GM19455 (cell line): ENCODE measurements around the gene BPIFB6.
"Not testable (repeated sequence)": the region's sequence is repeated elsewhere in the genome, so short reads cannot be mapped to it uniquely, and the experiment has no call there.

Source experiments
- ATAC-seq: cut with Tn5 transposase; IDR thresholded peaks from one replicate; pipeline ENCODE4 v1.9.1; 2021; ENCODE audit not compliant: unreplicated experiment

The BPIFB6 gene

DNA sequence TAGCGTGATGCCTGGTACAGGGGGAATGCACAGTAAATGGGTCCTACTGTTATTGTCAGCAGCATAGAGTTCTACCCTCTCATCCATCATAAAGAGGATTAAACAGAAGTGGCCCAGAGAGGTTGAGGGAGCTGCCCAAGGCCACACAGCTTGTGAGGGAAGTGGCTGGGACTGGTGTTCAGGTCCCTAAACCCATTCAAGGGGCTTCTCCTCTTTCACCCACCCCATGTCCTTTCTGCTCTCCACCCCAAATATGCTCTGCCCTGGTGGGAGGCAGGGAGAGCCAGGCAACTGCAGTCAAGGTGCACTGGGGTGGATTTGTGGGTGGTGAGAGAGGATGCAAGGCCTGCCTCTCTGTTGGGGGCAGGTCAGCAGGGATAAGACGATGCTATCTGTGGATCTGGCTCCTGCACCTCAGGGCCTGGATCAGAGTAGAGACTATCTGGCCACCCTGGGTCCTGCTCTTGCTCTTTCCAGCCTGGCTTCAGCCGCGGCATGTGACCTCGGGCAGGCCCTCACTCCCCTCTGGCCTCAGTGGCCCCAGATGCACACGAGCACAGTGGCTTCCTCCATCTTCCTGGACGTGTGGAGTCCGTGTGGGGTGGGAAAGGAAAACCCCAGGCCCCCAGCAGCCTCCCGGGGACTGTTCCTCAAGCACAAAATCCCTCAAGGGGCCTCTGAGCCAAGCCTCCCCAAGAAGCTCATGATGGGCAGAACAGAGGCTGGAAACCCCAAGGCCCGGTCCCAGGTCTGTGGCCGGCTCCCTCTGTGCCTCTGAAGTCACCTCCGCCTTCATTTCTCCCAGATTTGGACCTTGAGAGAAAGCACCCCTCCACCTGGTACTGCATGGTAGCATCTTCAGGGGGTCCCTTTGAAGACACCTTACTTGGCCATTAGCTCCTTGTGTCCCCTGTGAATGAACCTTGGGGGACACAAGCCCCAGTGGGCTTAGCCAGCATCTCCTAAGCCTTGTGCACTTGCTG is 3.4 kb upstream of the BPIFB6 start:
- ATAC-seq, result no peak

DNA sequence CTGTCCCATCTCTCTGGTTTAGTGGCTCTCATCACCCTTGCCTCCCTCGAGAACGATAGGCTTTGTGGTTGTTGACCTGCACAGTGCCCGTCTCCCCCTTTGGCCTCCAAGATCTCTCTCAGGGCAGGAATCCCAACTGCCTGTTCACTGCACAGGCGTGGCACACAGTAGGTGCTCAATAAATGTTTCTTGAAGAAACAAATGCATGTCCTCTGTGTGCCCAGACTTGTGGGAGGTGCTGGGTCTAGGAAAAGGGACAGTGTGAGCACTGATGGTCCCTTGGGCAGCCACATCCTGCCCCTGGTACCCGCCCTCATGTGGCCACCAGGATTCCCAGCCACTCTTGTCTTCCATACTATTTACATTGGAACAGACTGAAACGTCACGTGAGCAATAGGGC is 2.6 kb upstream of the BPIFB6 start:
- no peak for ATAC-seq

DNA sequence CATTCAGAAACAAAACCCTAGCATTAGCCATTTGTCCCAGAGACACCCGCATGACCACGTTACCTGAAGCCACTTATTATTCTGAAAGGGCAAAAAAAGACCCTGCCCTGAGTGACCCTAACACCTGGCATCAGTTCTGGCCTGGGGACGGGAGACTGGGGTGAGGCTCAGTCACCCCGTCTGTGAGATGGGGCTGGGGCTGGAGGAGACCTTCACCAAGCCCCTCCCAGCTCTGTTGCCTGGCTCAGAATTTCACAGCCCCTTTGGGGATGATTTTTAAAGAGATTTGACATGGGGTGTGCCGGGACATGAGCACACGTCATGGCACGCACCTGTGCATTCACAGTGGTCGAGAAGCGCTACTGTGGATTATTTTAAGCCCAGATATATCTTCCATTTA is 1.4 kb upstream of the BPIFB6 start:
- ATAC-seq, result no peak

DNA sequence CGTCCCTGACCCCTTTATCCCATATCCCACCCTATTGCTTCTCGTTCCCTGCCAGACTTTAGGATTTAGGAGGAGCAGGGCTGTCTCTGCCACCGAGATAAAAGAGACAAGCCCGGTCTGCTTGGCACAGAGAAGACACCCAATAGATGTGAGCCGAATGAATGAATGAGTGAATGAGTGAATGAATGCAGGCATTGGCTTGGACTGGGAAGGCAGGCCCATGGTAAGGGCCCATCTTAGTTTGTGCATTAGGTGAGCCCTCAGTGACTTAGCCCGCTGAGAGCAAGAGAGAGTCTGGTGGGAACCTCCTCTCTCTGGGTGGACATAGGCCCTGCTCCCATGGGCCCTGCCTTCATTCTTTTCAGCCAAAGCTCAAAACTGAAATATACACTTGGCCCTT is 879 bp upstream of the BPIFB6 start:
- no peak for ATAC-seq

DNA sequence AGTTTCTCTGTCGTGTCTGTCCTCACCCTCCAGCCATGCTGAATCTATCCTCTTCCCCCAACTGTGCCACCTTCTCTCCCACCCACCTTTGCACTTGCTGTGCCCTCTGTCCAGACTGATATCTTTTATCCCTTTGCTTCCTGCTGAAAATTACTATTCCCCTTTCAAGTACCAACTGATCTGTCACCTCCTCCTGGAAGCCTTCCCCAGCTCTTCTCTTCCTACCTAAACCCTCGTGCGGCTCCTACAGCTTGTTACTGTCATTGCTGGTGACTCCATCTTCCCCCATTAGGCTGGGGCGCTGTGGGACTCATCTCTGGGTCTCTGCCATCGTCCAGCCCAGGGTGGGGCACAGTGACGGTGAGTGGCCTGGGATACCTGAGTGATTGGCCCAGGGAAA is 1.1 kb downstream of the BPIFB6 start:
- no peak for ATAC-seq

DNA sequence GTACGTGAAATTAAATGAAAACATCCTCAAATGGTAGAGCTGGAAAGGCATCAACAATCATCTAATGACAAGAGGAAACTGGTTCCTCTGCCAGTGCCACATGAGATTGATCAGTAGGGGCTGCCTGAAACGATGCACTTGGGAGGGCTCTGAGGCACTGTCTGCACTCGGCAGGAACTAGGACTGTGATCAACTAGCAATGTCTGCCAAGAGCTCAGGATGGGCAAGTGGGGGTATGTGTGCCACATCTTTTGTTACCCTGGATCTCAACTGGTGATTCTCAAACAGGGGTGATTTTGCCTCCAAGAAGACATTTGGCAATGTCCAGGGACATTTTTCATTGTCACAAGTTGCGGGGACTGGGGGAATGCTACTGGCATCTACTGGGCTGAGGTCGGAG is 1.9 kb downstream of the BPIFB6 start:
- ATAC-seq, result no peak

DNA sequence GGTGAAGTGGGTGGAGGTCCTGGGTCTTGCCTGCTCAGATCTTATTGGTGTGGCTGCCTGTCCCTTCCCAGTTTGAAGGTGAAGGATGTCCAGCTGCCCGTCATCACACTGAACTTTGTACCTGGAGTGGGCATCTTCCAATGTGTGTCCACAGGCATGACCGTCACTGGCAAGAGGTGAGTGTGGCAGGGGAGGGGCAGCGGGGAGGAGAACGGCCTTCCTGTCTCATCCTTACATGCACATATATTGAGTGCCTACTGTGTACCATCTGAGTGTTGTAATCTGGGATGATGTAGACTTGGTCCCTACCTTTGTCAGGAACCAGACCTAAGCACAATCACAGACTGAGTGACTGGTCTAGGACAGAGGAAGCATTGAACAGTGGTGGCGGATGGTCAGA is 2.7 kb downstream of the BPIFB6 start:
- ATAC-seq, result no peak

DNA sequence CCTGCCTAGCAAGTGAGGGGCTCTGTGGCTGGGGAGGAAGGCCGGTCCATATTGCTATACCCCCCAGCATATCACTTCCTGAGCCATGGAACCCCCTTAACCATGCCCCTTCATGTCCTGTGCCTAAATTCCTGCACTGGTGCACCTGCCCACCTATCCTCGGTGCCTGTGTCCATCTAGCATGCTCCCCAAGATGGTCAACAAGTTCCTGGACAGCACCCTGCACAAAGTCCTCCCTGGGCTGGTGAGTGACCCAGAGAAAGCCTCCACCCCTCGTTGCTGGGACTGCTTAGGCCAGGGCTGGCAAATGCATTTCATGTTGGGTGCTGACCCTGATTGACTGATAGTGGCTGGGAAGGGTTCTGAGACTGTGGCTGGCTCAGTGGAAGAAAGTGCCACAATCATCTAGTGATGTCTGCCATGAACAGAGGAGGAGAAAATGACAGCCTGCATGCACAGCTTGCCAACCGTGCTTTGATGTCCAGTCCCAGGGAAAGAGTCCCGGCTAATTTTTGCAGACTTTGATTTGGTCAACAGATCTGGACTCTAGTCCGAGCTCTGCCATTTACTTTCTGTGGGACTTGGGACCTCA is 3.5 kb downstream of the BPIFB6 start:
- no peak for ATAC-seq

DNA sequence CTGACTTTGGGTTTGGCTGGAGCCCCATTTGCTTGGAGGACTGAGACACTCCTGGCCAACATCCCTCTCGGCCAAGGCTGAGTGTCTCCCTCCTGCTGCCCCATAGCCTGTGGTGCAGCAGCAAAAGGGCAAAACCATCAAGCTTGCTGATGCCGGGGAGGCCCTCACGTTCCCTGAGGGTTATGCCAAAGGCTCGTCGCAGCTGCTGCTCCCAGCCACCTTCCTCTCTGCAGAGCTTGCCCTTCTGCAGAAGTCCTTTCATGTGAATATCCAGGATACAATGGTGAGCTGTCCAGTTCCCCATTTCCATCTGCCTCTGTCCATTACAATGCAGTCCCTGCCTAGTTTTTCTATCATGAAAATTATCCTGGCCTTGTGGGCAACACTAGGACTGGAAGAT is 6.0 kb downstream of the BPIFB6 start:
- ATAC-seq, result no peak

DNA sequence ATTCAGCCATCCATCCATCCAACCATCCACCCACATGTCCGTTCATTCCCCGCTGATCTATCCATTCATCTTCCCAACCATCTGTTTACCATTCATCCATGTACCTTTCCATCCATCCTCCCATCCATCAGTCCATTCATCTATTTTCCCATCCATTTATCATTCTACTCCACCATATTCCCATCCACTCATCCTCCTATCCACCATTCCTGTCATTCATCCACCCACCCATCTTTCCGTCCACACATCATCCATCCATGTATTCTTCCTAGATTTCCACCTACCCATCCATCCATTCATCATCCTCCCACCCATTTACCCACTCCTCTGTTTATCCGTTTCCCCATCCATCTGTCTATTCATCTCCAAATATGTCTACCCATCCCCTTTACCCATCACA is 6.8 kb downstream of the BPIFB6 start:
- no peak for ATAC-seq

DNA sequence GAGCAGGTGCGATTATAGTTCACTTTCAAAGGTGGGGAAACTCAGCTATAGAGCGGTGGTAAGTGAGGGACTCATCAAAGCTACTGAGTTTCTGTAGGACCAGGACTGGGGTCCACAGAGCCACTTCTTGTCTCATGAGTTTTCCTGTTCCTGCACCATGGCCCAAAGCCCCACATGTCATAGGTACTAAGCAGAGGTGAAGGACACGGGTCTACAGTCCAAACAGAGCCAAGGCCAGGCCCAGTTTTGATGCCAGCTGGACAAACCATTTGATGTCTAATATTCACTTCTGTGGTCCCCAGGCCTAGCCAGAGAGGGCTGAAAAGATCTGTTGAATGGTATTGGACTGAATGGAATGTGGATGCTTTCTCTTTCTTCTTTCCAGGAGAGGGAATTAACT is 11.0 kb downstream of the BPIFB6 start:
- no peak for ATAC-seq

DNA sequence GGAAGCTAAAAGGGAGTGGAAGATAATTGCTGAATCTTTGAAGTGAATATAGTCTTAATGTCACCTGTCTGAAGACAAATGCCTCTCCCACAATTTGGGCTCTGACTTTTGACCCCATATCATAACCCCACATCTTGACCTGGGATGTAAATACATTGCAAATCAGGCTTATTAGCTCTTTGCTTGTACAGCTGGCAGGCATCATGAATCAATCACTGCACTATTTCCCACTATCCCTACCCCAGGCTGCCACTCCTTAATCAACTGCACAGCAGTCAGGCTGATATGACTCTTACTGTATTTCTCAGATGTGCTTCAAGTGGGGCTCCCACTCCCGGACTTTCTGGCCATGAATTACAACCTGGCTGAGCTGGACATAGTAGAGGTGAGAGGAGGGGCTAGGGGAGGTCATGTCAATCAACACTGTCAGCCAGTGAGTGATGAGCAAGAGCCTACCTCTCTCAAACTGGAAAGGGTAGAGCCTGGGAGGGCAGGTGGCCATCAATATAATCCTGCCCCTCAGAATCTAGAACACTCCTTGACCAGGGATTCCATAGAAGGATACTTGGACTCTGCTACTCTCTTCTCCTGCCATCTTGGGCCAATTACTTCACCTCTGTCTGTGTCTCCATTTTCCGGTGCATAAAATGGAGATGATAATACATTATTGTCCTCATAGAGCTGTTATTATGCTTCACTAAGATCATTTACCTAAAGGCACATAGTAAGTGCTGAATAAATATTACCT is 11.7 kb downstream of the BPIFB6 start:
- ATAC-seq, result no peak

DNA sequence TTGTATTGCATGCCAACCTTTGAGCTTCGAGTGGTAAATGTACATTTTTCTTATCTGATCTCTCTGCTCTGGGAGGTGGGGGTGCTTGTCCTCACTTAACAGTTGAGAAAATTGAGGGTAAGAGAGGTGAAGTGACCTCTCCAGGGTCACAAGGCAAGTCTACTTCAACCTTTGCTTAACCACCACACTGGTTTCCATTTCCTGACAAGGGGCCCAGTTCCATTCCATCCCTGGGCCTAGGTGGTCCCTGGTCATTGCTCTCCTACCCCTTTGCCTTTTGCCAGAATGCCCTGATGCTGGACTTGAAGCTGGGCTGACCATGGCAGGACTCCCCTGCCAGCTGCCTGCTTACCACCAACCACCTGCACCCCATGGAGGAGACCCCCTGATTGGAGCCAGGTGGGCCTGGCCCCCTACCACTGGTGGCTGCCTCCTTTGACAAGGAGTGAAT is 12.3 kb downstream of the BPIFB6 start:
- ATAC-seq, result no peak

DNA sequence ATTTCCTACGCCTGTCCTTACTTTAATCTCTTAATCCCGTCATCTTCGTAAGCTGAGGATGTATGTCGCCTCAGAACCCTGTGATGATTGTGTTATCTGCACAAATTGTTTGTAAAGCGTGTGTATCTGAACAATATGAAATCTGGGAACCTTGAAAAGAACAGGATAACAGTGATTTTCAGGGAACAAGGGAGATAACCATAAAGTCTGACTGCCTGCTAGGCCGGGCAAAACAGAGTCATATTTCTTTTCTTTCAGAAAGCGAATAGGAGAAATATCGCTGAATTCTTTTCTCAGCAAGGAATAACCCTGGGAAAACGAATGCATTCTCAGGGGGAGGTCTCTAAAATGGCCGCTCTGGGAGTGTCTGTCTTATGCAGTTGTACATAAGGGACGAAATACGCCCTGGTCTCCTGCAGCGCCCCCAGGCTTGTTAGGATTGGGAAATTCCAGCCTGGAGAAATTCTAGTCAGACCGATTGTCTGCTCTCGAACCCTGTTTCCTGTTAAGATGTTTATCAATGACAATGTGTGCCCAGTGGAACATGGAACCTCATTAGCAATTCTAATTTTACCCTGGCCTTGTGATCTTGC is 13.8 kb downstream of the BPIFB6 start:
- not testable (repeated sequence) for ATAC-seq

DNA sequence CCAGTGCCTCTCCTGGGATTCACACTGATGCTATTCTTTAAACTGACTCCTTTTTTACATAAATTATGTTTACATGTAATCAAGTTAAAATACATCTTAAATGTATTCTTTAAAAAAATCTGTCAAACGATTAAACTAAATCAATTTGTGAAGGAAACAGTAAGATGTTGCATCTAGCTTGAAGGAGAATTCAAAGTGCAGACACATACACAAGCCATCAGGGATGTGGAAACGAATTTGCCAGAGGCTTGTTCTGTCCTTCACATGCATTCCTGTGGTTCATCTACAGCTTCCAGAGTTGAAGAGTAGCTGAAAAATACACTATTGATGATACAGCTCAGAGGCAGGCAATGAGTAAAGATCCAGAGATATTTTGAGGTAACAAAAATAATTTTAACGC is 15.0 kb downstream of the BPIFB6 start:
- ATAC-seq, result no peak

DNA sequence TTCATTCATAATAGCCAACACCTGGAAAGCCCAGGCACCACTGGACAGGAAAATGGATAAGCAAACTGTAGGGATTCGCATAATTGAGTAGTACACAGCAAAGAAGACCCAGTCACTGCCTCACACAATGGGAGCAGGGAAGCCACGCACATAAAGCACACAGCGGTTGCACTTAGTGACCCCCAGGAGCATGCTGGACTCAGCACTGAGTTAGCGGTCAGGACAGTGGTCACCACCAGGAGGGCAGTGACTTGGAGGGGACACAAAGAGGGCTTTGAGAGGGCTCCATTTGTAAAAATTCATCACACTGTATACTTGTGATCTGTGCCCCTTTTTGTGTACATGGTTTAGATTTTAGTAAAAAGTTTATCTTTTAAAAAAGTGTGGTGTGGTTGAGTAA is 19.9 kb downstream of the BPIFB6 start:
- ATAC-seq, result no peak

DNA sequence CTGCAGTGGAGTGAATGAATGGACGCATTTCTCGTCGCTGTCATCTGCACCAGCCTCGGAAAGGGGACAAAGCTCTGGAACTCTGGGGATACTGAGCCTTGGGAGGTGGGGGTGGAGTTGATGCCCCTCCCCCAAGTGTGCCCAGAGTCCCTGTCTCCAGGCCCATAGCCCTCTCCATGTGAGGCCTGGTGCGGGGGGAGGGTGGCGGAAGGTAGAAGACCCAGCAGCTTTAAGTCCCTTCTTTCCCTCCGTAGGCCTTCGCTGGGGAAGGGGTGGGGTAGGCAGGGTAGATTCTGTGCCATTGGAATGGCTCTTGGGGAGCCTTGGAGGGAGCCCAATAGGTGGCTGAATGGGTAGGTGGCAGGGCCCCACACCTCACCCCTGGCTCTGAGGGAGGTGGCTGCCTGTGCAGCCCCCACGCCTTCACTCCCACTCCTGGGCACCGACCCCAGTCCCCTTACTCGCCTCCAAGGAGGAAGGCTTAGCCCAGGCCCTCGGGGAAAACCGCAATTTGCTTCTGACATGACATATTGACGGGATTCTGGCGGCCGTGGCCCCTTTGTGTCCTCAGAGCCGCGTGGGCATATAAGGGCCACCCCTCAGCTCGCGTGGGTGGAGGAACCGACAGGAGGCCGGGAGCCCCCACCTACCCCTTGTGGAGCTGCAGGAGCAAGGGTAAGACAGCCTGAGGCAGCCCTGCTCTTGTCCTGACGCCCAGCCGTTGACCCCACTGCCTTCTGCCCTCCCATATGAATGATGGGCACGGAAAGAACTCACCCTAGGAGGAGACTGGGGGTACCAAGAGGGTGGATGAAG is 22.1 kb downstream of the BPIFB6 start, which contains the start of gene BPIFB3:
BPIFB3 (plus strand) TSS at position 613 of the 816 bp plus-strand sequence. CDS start 1,533 bp downstream, outside the sequence.
- ATAC-seq, result no peak

DNA sequence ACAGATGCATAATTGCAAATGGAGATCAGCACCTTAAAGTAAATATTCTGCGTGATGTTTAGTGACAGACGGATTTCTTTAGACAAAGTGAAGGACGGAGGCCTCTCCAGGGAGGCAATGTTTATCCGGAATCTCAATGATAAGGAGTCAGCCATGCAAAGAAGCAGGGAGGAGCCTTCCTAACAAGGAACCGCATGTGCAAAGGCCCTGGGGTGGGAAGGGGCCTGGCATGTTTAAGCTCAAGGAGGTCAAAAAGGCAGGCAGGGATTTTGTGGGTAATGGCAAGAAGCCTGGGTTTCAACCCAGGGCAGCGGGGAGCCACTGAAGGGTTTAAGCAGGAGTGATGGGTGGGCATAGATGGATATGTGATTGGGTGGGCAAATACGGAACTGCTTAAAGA is 22.9 kb downstream of the BPIFB6 start:
- ATAC-seq, result no peak

DNA sequence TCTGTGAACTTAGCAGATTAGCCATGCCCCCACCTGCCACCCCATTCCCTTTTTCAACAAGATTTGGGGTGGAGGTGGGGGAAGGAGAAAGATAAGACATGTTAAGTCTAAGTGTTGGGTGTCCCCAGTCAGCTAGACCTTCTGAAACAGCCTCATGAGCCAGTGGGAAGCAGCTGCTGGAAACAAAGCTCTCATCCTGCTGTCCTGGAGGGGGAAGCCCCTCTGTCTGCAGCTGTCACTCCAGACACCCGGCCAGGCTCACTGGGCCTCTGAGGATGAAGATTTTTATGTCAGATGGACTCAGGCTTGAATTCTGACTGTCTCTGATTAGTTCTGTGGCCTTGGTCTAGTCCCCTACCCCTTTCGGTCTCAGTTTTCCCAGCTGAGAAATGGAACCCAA is 23.3 kb downstream of the BPIFB6 start:
- ATAC-seq, result no peak

DNA sequence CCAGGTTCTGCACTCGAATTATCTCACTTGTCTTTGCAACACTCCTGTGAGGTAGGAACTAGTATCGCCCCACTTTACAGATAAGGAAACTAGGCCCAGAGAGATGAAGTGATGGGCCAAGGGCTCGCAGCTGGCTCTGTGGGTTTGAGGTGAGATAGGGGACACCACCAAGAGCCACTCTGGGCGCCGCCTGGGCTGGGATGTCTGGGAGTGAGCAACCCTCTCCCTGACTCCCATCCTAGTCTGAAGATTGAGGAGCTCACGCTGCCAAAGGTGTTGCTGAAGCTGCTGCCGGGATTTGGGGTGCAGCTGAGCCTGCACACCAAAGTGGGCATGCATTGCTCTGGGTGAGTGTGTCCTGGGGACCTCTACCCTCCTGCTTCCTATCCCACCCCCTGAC is 27.7 kb downstream of the BPIFB6 start:
- no peak for ATAC-seq
